Measurements from ENCODE around the gene IMPA2.

GRCh38 chr18:11974741-11975325 is 6.5 kb upstream of the IMPA2 start:
- TF ChIP-seq CTCF (conservative IDR thresholded peaks at IDR 0.05; ENCODE audit: low read length) (no peak), EZH2phosphoT487 (IDR thresholded peaks at IDR 0.05; ENCODE audit: borderline replicate concordance) (no peak)
